NCI-H1436 treated with DMSO at 0.1 percent for 48 hours (cell line): ENCODE measurements around the gene PER1.

Experiments
- DNase-seq: peaks from one replicate; lab custom pipeline; 2025; lab: John Stamatoyannopoulos, UW

The PER1 gene, protein sequence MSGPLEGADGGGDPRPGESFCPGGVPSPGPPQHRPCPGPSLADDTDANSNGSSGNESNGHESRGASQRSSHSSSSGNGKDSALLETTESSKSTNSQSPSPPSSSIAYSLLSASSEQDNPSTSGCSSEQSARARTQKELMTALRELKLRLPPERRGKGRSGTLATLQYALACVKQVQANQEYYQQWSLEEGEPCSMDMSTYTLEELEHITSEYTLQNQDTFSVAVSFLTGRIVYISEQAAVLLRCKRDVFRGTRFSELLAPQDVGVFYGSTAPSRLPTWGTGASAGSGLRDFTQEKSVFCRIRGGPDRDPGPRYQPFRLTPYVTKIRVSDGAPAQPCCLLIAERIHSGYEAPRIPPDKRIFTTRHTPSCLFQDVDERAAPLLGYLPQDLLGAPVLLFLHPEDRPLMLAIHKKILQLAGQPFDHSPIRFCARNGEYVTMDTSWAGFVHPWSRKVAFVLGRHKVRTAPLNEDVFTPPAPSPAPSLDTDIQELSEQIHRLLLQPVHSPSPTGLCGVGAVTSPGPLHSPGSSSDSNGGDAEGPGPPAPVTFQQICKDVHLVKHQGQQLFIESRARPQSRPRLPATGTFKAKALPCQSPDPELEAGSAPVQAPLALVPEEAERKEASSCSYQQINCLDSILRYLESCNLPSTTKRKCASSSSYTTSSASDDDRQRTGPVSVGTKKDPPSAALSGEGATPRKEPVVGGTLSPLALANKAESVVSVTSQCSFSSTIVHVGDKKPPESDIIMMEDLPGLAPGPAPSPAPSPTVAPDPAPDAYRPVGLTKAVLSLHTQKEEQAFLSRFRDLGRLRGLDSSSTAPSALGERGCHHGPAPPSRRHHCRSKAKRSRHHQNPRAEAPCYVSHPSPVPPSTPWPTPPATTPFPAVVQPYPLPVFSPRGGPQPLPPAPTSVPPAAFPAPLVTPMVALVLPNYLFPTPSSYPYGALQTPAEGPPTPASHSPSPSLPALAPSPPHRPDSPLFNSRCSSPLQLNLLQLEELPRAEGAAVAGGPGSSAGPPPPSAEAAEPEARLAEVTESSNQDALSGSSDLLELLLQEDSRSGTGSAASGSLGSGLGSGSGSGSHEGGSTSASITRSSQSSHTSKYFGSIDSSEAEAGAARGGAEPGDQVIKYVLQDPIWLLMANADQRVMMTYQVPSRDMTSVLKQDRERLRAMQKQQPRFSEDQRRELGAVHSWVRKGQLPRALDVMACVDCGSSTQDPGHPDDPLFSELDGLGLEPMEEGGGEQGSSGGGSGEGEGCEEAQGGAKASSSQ (N-terminal part only)

DNA sequence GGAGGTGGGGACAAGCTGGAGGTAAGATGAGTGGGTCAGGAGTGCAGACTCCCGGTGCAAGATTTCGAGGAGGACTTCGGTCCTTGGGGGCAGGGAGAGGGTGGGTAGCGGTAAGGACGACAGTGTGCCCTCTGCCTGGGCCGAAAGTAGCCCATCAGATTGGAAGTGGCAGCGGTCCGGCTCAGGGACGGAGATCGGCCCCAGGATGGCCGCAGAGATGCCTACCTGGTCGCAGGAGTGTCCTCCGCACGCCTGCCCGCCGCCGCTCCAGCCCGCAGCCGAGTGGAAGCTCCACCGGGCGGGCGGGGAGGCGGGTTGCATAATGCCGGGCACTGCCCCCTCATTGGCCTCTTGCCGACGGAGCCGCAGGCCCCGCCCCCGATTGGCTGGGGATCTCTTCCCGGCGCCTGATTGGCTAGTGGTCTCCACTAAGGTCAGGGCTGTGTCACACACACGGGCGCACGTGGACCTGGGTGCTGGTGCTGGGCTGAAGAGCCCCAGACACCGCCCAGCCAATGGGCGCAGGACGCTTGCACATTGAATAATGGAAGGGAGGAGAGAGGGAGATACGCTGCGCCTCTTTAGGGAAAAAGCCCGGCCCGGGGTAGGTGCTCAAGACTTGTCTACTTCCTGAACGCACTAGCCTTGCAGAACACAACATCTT, at the start of gene PER1:
Gene PER1 (minus strand): TSS at position 293 of the 664 bp plus-strand sequence. CDS start 1,698 bp downstream, outside the sequence.
- DNase-seq = peak; percentile 70

DNA sequence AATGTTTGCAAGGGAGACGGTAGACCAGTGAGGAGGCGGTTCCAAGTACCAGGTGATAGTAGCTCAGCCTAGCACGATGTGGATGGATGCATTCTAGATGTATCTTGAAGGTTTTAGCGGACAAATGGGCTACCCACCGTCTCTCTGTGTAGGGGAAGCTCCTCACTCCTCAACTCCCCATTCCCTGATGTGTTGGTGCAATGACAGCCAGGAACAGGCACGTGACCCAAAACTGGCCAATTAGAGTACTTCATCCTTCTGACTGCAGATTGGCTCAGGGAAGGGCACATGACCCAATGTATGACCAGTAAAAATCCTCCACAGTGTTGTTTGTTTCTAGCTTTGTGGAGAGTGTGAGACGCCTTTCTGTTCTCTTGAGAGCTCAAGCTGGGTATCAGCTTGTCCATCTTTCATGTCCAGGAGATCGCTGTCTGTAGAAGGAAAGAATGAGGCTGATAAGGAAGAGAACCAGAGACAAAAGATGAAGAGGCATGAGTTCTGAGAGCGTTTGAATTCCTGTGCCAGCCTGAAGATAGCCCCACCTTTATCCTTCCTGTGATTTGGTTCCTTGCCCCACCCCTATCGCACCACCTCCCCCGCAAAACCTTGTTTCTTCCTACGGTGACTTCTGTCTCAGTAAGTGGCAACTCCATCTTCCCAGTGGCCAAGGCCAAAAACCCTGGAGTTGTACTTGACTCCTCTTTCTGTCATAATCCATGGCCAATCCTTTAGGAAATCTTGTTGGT, 40.0 kb upstream of the PER1 start:
- DNase-seq = peak; percentile 95

GRCh38 chr17:8190506-8190905, 38.3 kb upstream of the PER1 start:
- no peak for DNase-seq

DNA sequence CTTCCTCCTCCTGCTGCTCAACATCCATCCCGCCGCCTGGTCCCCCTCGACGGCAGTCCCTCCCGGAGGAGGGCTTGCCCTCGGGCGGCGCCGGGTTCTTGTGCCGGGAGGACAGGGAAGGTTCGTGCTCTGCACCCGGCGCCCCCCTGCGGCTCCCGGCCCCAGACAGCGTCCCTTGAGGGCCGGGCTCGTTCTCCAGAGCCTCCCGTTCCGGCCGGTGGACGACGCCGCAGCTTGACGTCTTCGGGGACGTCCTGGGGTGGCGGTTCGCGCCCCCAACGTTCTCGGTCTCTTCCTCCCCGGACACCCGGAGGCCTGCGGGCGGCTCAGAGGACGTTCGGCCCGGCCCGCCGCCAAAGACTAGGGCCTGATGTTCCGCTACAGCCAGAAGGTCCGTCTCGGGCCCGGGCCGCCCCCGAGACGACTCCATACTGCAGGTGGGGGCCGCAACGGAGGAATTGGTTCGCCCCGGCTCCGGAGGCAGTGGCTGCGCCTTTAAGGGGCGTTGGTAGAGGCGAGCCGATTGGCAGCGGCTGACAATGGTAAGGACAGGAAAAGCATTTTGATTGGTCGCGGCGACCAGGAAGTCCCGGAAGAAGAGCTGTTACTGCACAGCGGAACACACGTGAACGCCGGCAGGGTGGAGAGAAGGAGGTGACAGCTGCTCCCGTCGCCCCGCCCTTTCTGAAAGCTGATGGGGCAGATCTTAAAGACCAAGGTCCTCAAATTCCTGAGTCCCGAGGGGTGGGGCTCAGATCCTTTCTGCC, 37.7 kb upstream of the PER1 start, which contains the start of gene BORCS6:
Gene BORCS6 (minus strand): TSS at position 470 of the 767 bp plus-strand sequence. CDS start 40 bp downstream, at position 430.
- peak; percentile 93 for DNase-seq

DNA sequence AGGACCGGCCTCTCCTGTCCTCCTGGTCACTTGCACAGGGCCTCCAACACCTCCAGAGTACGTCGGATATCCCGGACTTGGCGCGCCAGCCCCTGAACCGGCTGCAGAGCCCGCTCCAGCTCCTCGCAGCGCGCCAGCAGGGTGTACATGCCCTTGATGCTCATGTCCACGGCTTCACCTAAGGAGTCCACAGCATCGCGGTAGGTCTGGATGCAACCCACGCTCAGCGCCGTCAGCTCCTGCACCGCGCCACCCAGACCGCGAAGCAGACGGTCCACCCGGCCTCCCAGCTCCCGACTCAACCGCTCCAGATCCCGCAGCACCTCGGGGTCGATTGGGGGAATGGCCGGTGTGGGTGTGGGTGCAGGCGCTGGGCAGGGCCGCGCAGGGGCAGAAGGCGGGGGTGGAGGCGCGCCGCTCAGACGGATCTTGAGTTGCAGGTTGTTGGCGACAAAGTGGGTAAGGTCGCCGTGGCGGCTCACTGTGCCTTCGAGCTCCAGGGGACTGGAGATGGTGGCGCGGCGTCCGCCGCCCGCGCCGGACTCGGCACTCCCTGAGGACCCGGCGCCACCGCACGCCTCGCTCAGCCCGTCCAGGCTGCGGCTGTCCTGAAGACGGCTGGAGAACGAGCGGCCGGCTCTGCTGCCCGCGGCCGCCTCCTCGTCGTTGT, 37.0 kb upstream of the PER1 start:
- DNase-seq = no peak

GRCh38 chr17:8188263-8188839, 36.1 kb upstream of the PER1 start:
- DNase-seq = no peak

- peak; percentile 84 for DNase-seq
Measured at GRCh38 chr17:8187517-8188262, 35.5 kb upstream of the PER1 start.

GRCh38 chr17:8186787-8187516, 34.7 kb upstream of the PER1 start:
- DNase-seq = peak; percentile 81

- DNase-seq = no peak
Measured at GRCh38 chr17:8186446-8186786, 34.2 kb upstream of the PER1 start.

DNA sequence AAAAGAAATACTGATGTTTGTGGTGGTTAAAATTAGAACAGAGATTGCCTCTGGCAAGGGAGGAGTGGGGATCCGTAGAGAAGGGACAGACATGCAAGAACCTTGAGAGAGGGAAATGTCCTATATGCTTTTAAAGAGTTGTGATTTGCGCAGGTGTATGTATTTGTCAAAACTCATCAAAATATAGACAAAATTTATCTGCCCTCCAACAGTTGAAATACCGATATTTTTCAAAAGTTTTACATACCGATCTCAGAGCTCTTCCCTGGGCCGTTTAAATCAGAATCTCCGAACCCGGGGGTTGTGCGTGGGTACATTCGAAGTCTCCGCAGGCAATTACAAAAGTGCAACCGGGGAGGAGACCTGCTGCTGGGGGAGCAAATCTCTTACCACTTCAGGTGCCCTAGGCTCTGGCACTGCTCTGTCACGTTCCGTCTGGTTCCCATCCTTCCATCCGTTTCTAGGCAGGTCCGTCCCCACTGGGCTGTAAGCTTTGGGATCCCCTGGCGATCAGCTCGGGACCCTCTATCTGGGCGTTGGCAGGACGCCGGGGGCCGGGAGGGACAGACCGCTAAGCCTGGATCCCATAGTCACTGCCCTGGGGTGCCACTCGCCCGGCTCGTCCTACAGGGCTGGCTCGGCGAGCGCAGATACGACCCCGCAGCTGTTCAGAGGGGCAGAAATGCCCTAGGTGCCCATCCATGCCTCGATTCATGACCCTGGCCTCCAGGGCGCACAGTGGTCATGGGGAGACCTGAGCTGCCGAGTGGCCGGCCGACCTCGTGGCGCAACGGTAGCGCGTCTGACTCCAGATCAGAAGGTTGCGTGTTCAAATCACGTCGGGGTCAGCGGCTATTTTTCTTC, 33.6 kb upstream of the PER1 start:
- DNase-seq = peak; percentile 35

DNA sequence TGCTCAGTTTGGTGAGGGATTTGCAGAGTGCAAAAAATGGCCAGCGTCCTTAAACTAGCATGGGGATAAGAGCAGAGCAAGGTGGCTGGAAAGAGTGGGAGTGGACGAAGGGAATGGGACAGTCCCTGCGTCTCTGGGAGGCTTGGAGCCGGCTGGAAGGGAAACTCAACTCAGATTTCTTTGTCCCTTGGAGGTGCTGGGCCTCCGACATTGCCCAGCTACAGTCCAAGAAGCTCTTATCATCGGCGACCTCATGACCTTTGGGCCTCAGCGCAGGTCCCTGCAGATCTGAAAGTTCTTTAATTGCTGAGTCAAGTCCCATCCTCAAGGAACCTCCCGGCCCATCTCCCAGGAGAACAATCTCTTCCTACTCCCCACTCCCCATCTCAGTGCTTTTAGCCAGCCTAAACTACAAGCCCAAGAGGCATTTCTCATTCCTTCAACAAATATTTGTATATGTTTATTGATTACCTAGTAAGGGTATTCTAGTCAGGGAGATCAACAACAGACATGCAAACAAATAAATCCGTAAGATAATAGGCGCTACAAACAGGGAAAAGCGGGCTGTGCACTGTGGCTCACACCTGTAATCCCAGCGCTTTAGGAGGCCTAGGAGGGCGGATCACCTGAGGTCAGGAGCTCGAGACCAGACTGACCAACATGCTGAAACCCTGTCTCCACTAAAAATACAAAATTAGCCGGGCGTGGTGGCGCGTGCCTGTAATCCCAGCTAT, 25.0 kb upstream of the PER1 start:
- DNase-seq = no peak

DNA sequence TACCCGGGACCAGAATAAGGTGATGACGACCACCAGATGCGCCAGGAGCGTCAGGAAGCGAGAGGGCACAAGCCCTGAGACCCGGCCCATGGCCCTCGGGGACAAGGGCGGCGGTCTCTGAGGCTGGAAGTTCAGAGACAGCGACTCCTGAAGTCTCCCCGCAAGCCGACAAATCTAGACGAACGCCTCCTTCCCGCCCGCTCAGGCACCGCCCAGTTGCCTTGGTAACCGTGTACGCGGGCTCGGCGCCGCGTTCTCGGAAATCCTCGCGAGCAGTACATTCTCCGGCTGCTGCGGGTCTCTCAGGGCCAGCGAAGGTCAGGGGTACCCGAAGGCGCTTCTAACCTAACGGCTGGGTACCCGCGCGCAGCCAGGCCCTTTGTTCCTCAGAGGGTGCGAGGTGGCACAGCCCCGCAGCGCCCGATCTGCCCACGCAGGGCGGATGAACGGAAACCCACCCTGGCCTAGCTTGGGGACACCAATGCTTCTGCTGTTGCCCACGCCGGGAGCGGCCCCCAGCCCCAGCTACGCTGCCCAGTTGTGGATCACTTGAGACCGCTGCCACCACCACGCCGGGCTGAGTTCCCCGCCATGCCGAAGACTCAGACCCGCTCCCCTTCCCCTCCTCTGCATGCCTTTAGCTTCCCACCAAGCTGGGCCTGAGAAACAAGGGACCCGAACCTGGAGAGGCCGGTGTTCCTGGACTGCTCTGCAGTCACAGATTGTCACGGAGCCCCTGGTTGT, 24.2 kb upstream of the PER1 start, which contains the start of gene TMEM107:
Gene TMEM107 (minus strand): TSS at position 184 of the 744 bp plus-strand sequence. CDS start 94 bp downstream, at position 90.
- peak; percentile 77 for DNase-seq

GRCh38 chr17:8175795-8176196, 23.6 kb upstream of the PER1 start:
- no peak for DNase-seq

DNA sequence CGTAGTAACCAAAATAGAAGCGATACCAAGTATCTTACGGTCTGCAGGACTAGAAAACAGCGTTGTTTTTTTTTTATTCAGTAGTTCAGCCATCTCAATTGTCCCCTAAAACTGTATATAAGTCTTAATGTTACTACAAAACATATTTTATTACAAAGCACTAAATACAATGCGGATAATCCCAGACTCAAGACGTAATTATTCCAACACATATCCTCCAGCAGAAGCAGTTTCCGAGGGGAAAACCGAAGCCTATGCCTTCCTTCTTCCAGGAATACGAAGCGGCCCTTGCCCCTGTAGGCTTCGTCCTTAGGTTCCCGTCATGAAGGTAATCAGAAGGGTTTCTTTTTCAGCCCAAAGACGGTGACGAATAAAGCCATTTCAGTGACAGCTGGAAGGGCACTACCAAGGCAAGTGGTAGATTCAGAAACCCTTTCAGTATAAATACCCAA, 21.7 kb upstream of the PER1 start:
- no peak for DNase-seq
